ENCODE data around the gene SYTL2. TPM values are rescaled to one million over a fixed set of nuclear protein-coding genes. Genes with fewer than 3 reads are reported as not detected.

SYTL2 gene
- total RNA-seq, 2 donors from 2014 or later, result 168 to 170 TPM

DNA sequence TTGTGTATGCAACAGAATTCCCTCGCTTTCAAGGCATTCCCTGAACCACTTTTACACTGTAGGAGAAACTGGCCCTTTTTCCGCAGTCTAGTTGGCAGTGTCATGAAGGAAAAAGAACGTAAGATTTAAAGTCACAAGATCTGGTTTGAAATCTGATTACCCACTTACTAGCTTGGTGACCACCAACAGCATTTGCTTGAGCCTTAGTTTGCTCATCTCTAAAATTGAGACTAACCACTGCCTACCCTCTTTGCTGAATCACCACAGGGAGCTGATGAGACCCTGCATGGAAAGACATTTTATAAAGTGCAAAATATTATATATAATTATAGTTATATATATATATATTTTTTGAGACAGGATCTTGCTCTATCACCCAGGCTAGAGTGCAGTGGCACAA, 39.4 kb downstream of the SYTL2 start:
- DNase-seq, result no peak
- no peak overlapping the region for H3K4me3 ChIP-seq
- no peaks in the 10 kb centered on the region for H3K27me3 ChIP-seq
- intact Hi-C loops (cut with DNase I), result no loop called here
- no peak overlapping the region for H3K9ac ChIP-seq (ENCODE audit: low read depth in 2 of 2, low read length in 2 of 2)
- peaks cover 5% of the 10 kb centered on the region for H3K4me1 ChIP-seq
- no peaks in the 10 kb centered on the region for H3K36me3 ChIP-seq
- TF ChIP-seq, protein P1, sequence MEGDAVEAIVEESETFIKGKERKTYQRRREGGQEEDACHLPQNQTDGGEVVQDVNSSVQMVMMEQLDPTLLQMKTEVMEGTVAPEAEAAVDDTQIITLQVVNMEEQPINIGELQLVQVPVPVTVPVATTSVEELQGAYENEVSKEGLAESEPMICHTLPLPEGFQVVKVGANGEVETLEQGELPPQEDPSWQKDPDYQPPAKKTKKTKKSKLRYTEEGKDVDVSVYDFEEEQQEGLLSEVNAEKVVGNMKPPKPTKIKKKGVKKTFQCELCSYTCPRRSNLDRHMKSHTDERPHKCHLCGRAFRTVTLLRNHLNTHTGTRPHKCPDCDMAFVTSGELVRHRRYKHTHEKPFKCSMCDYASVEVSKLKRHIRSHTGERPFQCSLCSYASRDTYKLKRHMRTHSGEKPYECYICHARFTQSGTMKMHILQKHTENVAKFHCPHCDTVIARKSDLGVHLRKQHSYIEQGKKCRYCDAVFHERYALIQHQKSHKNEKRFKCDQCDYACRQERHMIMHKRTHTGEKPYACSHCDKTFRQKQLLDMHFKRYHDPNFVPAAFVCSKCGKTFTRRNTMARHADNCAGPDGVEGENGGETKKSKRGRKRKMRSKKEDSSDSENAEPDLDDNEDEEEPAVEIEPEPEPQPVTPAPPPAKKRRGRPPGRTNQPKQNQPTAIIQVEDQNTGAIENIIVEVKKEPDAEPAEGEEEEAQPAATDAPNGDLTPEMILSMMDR (IDR thresholded peaks at IDR 0.05), result no peak
- H3K27ac ChIP-seq, result no peak overlapping the region
- no peaks in the 10 kb centered on the region for H3K9me3 ChIP-seq

DNA sequence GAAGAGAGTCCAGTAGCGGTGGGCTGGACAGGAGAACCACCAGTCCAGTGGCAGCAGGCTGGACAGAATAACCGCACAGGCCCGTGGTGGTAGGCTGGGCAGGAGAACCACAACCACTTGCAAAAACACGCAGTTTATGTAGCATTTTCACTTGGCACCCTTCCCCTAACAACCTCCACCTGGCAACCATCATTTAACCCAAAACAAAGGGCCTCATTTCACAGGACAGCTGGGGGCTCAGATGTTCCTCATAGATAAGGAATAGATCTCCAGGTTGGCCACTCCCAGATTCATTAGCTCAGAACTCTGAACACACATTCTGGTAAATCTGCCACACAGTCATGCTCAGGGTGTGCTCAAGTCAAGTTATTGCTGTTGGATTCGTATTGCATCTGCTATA, 41.2 kb downstream of the SYTL2 start:
- H3K9me3 ChIP-seq, result no peaks in the 10 kb centered on the region
- H3K4me1 ChIP-seq, result no peaks in the 10 kb centered on the region
- H3K9ac ChIP-seq (ENCODE audit: low read depth in 2 of 2, low read length in 2 of 2), result no peak overlapping the region
- H3K27ac ChIP-seq, result no peak overlapping the region
- intact Hi-C loops (cut with DNase I), result no loop called here
- no peak for DNase-seq
- no peaks in the 10 kb centered on the region for H3K27me3 ChIP-seq
- H3K36me3 ChIP-seq, result no peaks in the 10 kb centered on the region
- TF ChIP-seq, protein P1 (IDR thresholded peaks at IDR 0.05), result no peak
- H3K4me3 ChIP-seq, result no peak overlapping the region

DNA sequence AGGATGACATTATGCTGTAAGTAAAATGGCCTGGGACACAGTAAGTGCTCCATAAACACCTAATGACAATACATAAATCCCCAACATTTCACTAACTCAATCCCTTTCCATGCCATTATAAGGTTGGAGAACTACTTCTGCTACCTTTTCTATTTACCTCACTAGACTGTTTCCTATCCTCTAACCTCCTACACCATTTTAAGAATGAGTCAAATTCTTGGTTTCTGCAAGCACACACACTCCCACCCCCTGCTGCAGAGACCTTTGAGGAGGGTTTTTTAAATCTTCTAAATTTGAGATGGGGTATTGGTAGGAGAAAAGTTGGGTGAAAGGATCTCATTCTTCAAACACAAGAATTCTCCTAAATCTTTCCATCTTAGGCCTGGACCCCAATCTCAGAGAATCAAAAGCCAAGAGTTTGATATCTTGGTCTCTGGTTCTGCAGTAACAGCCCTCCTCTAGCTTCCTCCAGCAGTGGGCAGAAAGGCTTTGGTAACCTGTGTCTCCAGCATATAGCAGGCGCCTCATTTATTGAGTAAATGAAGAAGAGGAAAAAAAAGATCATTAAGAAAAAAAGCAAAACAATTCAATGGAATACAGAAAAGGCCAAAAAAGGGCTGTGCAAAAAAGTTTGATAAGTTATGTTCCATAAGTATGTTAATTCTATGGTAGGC, 42.3 kb downstream of the SYTL2 start:
- intact Hi-C loops (cut with DNase I), result no loop called here
- Histone ChIP-seq H3K27ac (no peak overlapping the region), H3K9me3 (no peaks in the 10 kb centered on the region), H3K36me3 (no peaks in the 10 kb centered on the region), H3K4me1 (no peaks in the 10 kb centered on the region), H3K9ac (ENCODE audit: low read depth in 2 of 2, low read length in 2 of 2) (no peak overlapping the region), H3K4me3 (no peak overlapping the region), H3K27me3 (no peaks in the 10 kb centered on the region)
- no peak for DNase-seq
- TF ChIP-seq, protein P1 (IDR thresholded peaks at IDR 0.05), result no peak

DNA sequence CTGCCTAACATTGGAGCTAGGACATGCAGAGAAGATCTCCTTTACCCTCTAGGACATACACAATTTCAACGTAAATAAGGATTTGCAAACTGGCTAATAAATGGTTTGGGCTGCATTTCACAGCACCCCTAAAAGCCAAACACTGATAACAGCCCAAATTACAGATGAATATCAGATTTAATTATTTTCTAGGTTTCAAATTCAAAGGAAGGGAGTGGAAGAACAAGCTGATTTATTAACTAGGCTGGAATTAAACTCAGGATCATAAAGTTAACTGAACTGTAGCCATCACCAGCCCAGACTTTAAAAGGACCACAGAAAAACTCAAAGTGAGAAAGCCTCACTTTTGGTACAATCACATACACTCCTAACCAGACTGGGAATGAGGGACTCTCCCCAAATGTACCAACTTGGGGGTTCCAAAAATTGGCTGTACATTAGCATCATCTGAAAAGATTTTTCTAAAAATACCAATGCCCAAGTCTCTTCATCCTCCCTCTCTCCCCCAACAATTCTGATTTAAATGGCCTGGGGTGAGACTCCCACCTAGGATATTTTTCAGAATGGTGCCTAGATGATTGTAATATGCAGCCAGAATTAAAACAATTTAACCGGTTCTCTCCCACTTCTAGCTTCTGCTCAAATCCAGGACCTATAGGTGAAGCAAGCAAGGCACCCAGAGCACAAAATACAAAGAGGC, 43.5 kb downstream of the SYTL2 start:
- Histone ChIP-seq H3K27me3 (no peaks in the 10 kb centered on the region), H3K4me1 (no peaks in the 10 kb centered on the region), H3K27ac (no peak overlapping the region), H3K9ac (ENCODE audit: low read depth in 2 of 2, low read length in 2 of 2) (no peak overlapping the region), H3K36me3 (no peaks in the 10 kb centered on the region), H3K4me3 (no peak overlapping the region), H3K9me3 (no peaks in the 10 kb centered on the region)
- intact Hi-C loops (cut with DNase I), result no loop called here
- DNase-seq, result no peak
- TF ChIP-seq, protein P1 (IDR thresholded peaks at IDR 0.05), result no peak

DNA sequence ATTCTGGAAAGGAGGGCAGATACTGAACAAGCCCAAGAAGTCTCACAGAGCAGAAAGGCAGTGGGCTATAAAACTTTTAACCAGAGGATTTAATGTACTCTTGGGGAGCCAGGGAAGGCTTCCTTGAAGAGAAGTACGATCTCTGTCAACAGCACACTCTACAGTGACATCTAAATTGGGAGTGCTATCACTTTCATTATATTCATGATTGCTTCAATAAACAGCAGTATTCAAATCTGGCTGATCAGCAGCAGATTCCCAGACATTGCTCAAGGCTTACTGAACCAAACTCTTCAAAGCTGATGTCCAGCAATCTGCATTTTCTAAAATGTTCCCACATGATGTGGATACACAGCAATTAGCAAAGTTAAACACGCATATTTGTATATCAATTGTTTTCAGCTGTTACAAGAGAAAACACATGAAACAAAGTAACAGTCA, 44.2 kb downstream of the SYTL2 start:
- intact Hi-C loops (cut with DNase I), result no loop called here
- no peaks in the 10 kb centered on the region for H3K9me3 ChIP-seq
- no peak overlapping the region for H3K9ac ChIP-seq (ENCODE audit: low read depth in 2 of 2, low read length in 2 of 2)
- DNase-seq, result no peak
- TF ChIP-seq, protein P1 (IDR thresholded peaks at IDR 0.05), result no peak
- no peaks in the 10 kb centered on the region for H3K27me3 ChIP-seq
- no peaks in the 10 kb centered on the region for H3K4me1 ChIP-seq
- no peak overlapping the region for H3K4me3 ChIP-seq
- no peak overlapping the region for H3K27ac ChIP-seq
- H3K36me3 ChIP-seq, result no peaks in the 10 kb centered on the region

Data from colonic mucosa (tissue), 4 donors.